ENCODE data around the gene SUGP2. TPM values are rescaled to one million over a fixed set of nuclear protein-coding genes. Genes with fewer than 3 reads are reported as not detected.
"Not testable (repeated sequence)": the region's sequence is repeated elsewhere in the genome, so short reads cannot be mapped to it uniquely, and the experiment has no call there.

SUGP2 gene
- total RNA-seq, 1 donor from 2014 or later = 66.4 TPM

GRCh38 chr19:19028526-19028925 lies 4.8 kb downstream of the SUGP2 start:
- H3K4me3 Mint-ChIP-seq (ENCODE audit: unreplicated experiment) = no peak overlapping the region
- H3K27me3 Mint-ChIP-seq (ENCODE audit: low read depth) = no peaks in the 10 kb centered on the region
- H3K4me1 Mint-ChIP-seq (ENCODE audit: low read depth) = peaks cover 12% of the 10 kb centered on the region

GRCh38 chr19:19027228-19027627 lies 6.1 kb downstream of the SUGP2 start:
- no peak overlapping the region for H3K4me3 Mint-ChIP-seq (ENCODE audit: unreplicated experiment)
- H3K9me3 Mint-ChIP-seq (ENCODE audit: low read depth) = no peaks in the 10 kb centered on the region
- no peaks in the 10 kb centered on the region for H3K27me3 Mint-ChIP-seq (ENCODE audit: low read depth)
- H3K27ac Mint-ChIP-seq (ENCODE audit: unreplicated experiment) = no peak overlapping the region
- peaks cover 35% of the 10 kb centered on the region for H3K36me3 Mint-ChIP-seq (ENCODE audit: low read depth)
- no peak for DNase-seq (ENCODE audit: low spot score)
- H3K4me1 Mint-ChIP-seq (ENCODE audit: low read depth) = peaks cover 19% of the 10 kb centered on the region
- TF ChIP-seq CTCF (IDR thresholded peaks at IDR 0.05) = no peak

More at GRCh38 chr19:19028526-19028925, 4.8 kb downstream of the SUGP2 start:
- Mint-ChIP-seq H3K36me3 (ENCODE audit: low read depth) (peaks cover 29% of the 10 kb centered on the region), H3K9me3 (ENCODE audit: low read depth) (no peaks in the 10 kb centered on the region), H3K27ac (ENCODE audit: unreplicated experiment) (no peak overlapping the region)
- DNase-seq (ENCODE audit: low spot score) = no peak
- no peak for TF ChIP-seq CTCF (IDR thresholded peaks at IDR 0.05)

GRCh38 chr19:19026299-19026971 lies 6.9 kb downstream of the SUGP2 start:
- Mint-ChIP-seq H3K27ac (ENCODE audit: unreplicated experiment) (no peak overlapping the region), H3K36me3 (ENCODE audit: low read depth) (peaks cover 36% of the 10 kb centered on the region), H3K27me3 (ENCODE audit: low read depth) (no peaks in the 10 kb centered on the region), H3K9me3 (ENCODE audit: low read depth) (no peaks in the 10 kb centered on the region), H3K4me1 (ENCODE audit: low read depth) (peaks cover 21% of the 10 kb centered on the region), H3K4me3 (ENCODE audit: unreplicated experiment) (no peak overlapping the region)
- TF ChIP-seq CTCF (IDR thresholded peaks at IDR 0.05) = peak; percentile 41
- no peak for DNase-seq (ENCODE audit: low spot score)

GRCh38 chr19:19025861-19026260 lies 7.5 kb downstream of the SUGP2 start:
- Mint-ChIP-seq H3K4me3 (ENCODE audit: unreplicated experiment) (no peak overlapping the region), H3K9me3 (ENCODE audit: low read depth) (no peaks in the 10 kb centered on the region), H3K27ac (ENCODE audit: unreplicated experiment) (no peak overlapping the region), H3K36me3 (ENCODE audit: low read depth) (peaks cover 36% of the 10 kb centered on the region), H3K27me3 (ENCODE audit: low read depth) (no peaks in the 10 kb centered on the region), H3K4me1 (ENCODE audit: low read depth) (peaks cover 26% of the 10 kb centered on the region)
- no peak for DNase-seq (ENCODE audit: low spot score)
- no peak for TF ChIP-seq CTCF (IDR thresholded peaks at IDR 0.05)

- not testable (repeated sequence) for H3K27me3 Mint-ChIP-seq (ENCODE audit: low read depth); H3K9me3 Mint-ChIP-seq (ENCODE audit: low read depth); H3K4me3 Mint-ChIP-seq (ENCODE audit: unreplicated experiment); H3K27ac Mint-ChIP-seq (ENCODE audit: unreplicated experiment); DNase-seq (ENCODE audit: low spot score)
- H3K36me3 Mint-ChIP-seq (ENCODE audit: low read depth) = peaks cover 40% of the 10 kb centered on the region
- H3K4me1 Mint-ChIP-seq (ENCODE audit: low read depth) = peaks cover 28% of the 10 kb centered on the region
Measured at GRCh38 chr19:19023376-19023775, 9.9 kb downstream of the SUGP2 start.

- Mint-ChIP-seq H3K4me3 (ENCODE audit: unreplicated experiment) (no peak overlapping the region), H3K9me3 (ENCODE audit: low read depth) (no peaks in the 10 kb centered on the region), H3K27me3 (ENCODE audit: low read depth) (no peaks in the 10 kb centered on the region), H3K36me3 (ENCODE audit: low read depth) (peaks cover 35% of the 10 kb centered on the region), H3K4me1 (ENCODE audit: low read depth) (peaks cover 28% of the 10 kb centered on the region), H3K27ac (ENCODE audit: unreplicated experiment) (peak overlapping the region; percentile 88)
- TF ChIP-seq CTCF (IDR thresholded peaks at IDR 0.05) = no peak
- no peak for DNase-seq (ENCODE audit: low spot score)
Measured at GRCh38 chr19:19022380-19022961, 10.8 kb downstream of the SUGP2 start.
